ENCODE data around the gene STK39.

STK39 gene

DNA sequence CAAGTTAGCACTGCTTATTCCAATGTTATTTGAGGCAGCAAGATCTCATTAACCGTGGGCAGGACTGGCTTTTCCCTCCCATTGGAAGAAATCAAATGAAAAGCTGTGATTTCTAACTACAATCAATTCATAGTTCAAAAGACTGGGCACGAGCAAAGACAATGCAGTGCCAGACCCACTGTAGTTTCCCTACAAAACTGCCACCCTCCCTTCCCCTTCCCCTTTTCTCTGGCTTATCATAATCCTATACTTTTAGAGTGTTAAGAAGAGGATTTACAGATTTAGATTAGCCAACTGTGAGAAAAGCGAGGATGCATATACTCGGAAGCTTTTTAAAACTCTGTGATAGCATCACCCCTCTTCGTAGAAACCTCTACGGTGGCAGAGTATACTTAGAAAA is 260.4 kb downstream of the STK39 start:
- H3K36me3 ChIP-seq (ENCODE audit: control insufficient read depth, insufficient read depth, low read length) = no peaks in the 10 kb centered on the region
- H3K9ac ChIP-seq (ENCODE audit: low read length) = no peak overlapping the region

DNA sequence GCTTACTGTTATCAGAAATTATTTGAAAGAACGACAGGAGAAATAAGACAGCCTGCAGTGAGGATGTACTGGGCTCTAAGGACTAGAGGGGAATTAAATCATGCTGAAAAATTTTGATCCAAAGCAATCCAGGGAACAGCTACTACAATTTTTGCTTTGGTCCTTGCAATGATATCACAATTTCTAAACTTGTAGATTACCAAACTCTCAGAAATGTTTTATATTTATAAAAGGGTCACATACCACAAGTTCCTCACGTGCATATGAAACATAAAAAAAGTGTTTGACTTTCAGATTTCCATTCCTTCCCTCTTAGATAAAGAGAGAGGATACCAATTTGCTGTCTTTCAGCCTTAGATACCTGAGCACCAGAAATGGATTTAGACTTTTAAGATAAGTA is 261.2 kb downstream of the STK39 start:
- Histone ChIP-seq H3K4me1 (ENCODE audit: control insufficient read depth, insufficient read depth, low read length) (no peaks in the 10 kb centered on the region), H3K27me3 (ENCODE audit: control insufficient read depth, insufficient read depth, low read length) (no peaks in the 10 kb centered on the region), H3K4me3 (ENCODE audit: low read length) (no peak overlapping the region), H3K36me3 (ENCODE audit: control insufficient read depth, insufficient read depth, low read length) (no peaks in the 10 kb centered on the region), H3K9ac (ENCODE audit: low read length) (no peak overlapping the region), H3K27ac (ENCODE audit: low read depth, low read length) (no peak overlapping the region)

More for the DNA sequence above, 260.4 kb downstream of the STK39 start:
- H3K4me1 ChIP-seq (ENCODE audit: control insufficient read depth, insufficient read depth, low read length) = no peaks in the 10 kb centered on the region
- H3K4me3 ChIP-seq (ENCODE audit: low read length) = no peak overlapping the region
- H3K27ac ChIP-seq (ENCODE audit: low read depth, low read length) = no peak overlapping the region
- H3K27me3 ChIP-seq (ENCODE audit: control insufficient read depth, insufficient read depth, low read length) = no peaks in the 10 kb centered on the region

DNA sequence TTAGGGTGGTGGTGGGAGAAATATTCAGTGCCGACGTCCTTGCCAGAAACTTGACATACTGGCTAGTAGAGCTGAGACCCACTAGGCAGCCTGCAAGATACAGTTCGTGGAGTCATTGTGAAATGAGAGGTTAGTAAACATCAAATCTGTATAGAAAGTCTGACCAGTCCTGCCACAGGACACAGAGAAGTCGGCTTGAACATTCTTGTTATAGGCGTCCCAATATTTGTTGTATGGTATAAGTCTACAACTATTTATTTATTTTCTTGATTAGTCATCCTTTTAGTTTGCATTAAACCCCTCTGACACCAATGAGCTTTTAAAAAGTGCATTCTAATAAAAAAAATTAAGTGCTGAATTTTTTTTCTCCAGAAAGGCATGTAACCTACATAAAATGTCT is 265.4 kb downstream of the STK39 start:
- no peaks in the 10 kb centered on the region for H3K4me1 ChIP-seq (ENCODE audit: control insufficient read depth, insufficient read depth, low read length)

DNA sequence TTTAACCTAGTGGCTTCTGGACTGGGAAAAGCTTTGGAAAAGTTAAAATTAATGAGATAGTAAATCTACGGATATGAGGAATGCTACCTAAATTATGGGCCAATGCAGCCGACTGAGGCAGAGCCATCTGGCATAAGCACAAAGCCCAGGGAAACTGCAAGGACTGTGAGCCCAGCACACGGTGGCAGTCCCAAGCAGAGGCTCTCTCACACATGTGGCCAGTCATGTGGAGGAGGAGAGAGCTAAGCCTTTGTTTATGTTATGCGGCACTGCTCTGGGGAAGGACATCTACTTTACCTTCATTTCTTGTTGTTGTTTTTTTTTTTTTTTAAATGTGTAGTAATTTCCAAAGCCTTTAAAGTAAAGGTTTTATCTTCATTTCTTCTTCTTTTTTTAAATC is 267.0 kb downstream of the STK39 start:
- no peak overlapping the region for H3K9ac ChIP-seq (ENCODE audit: low read length)
- H3K27me3 ChIP-seq (ENCODE audit: control insufficient read depth, insufficient read depth, low read length) = no peaks in the 10 kb centered on the region
- no peak overlapping the region for H3K4me3 ChIP-seq (ENCODE audit: low read length)
- H3K4me1 ChIP-seq (ENCODE audit: control insufficient read depth, insufficient read depth, low read length) = no peaks in the 10 kb centered on the region
- no peaks in the 10 kb centered on the region for H3K36me3 ChIP-seq (ENCODE audit: control insufficient read depth, insufficient read depth, low read length)
- H3K27ac ChIP-seq (ENCODE audit: low read depth, low read length) = no peak overlapping the region

More for the DNA sequence above, 265.4 kb downstream of the STK39 start:
- Histone ChIP-seq H3K36me3 (ENCODE audit: control insufficient read depth, insufficient read depth, low read length) (no peaks in the 10 kb centered on the region), H3K4me3 (ENCODE audit: low read length) (no peak overlapping the region), H3K9ac (ENCODE audit: low read length) (no peak overlapping the region), H3K27me3 (ENCODE audit: control insufficient read depth, insufficient read depth, low read length) (no peaks in the 10 kb centered on the region), H3K27ac (ENCODE audit: low read depth, low read length) (no peak overlapping the region)

DNA sequence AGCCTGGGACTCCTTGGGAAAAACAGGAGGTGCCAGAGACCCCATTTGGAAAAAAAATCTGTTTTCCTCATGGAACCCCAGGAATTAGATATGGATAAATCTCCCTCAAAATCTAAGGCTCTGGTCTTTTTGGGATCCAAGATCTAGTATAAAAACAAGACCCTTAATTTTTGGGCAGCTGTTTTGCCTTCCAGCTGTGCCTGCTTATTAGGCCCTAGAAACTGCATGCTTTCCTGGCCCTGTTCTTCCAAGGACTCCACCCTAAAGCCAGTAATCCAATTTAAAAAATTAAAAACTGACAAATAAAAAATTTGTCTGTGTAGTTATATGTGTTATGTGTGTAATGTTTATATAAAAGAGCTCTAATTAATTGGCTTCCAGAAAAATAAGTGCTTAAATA is 274.6 kb downstream of the STK39 start:
- Histone ChIP-seq H3K4me1 (ENCODE audit: control insufficient read depth, insufficient read depth, low read length) (peaks cover 2% of the 10 kb centered on the region), H3K27ac (ENCODE audit: low read depth, low read length) (no peak overlapping the region), H3K27me3 (ENCODE audit: control insufficient read depth, insufficient read depth, low read length) (no peaks in the 10 kb centered on the region)

DNA sequence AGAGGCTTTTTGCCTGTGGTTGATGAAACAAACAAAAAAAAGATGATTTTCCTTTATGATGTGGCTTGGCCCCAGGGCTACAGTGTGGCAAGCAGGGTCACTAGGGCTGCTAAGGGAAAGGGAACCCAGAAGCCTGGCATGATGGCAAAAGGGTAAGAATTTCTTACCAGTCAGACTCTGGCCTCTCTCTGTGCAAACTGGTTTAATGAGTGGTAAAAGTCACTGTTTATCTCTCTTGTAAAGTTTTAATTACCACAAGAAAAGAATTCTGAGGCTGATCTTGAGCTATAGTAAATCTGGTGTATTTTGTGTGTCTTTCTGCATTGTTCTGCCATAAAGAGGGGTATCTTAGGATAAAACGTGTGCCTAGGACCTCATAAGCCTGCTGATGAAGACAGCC is 275.4 kb downstream of the STK39 start:
- Histone ChIP-seq H3K4me3 (ENCODE audit: low read length) (no peak overlapping the region), H3K27ac (ENCODE audit: low read depth, low read length) (no peak overlapping the region), H3K36me3 (ENCODE audit: control insufficient read depth, insufficient read depth, low read length) (no peaks in the 10 kb centered on the region), H3K4me1 (ENCODE audit: control insufficient read depth, insufficient read depth, low read length) (peaks cover 5% of the 10 kb centered on the region), H3K27me3 (ENCODE audit: control insufficient read depth, insufficient read depth, low read length) (no peaks in the 10 kb centered on the region), H3K9ac (ENCODE audit: low read length) (no peak overlapping the region)

More for the DNA sequence above, 274.6 kb downstream of the STK39 start:
- Histone ChIP-seq H3K9ac (ENCODE audit: low read length) (no peak overlapping the region), H3K4me3 (ENCODE audit: low read length) (no peak overlapping the region), H3K36me3 (ENCODE audit: control insufficient read depth, insufficient read depth, low read length) (no peaks in the 10 kb centered on the region)

DNA sequence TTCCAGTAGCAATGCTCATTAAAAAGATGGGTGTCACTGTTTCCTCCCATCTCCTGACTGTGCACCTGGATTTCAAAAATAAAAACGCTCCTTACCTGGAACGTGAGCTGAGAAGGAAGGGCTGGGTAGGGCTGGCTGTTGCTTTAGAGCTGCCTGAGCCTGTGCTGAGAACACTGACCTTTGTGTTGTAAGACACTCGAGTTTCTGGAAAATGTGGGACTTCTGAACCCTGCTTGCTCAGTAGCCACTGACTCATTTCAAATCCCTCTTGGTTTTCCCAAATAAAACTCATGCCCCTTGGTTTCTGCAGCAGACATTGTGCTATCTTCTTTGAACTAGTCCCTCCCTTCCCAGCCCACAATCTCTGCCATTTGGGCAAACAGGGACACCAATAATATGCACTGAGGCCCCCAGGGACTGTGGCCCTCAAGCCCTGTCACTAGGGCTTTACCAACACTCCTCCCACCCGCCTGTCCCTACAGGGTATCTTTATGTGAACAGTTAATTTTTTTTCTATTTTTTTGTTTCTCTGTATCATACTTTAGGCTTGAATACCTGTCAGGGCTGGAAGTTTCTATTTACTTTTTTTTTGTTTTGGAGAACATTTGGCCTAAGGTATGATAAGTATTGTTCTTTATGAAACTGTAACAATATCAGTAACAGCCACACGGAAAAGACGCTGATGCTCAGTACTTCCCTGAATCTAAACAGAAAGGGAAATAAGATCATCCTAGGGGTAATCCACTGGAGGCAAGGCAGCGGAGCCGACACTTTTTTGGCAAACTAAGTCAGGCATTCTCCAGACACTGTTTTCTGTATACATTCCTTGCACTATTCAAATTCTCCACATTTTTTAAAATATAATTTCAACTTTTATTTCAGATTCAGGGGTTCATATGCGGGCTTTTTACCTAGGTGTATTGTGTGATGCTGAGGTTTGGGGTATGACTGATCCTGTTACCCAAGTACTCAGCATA is 280.2 kb downstream of the STK39 start:
- H3K4me3 ChIP-seq (ENCODE audit: low read length) = no peak overlapping the region
- no peaks in the 10 kb centered on the region for H3K27me3 ChIP-seq (ENCODE audit: control insufficient read depth, insufficient read depth, low read length)
- peak overlapping the region; percentile 33 for H3K27ac ChIP-seq (ENCODE audit: low read depth, low read length)
- no peak overlapping the region for H3K9ac ChIP-seq (ENCODE audit: low read length)
- no peaks in the 10 kb centered on the region for H3K36me3 ChIP-seq (ENCODE audit: control insufficient read depth, insufficient read depth, low read length)
- peaks cover 16% of the 10 kb centered on the region for H3K4me1 ChIP-seq (ENCODE audit: control insufficient read depth, insufficient read depth, low read length)

DNA sequence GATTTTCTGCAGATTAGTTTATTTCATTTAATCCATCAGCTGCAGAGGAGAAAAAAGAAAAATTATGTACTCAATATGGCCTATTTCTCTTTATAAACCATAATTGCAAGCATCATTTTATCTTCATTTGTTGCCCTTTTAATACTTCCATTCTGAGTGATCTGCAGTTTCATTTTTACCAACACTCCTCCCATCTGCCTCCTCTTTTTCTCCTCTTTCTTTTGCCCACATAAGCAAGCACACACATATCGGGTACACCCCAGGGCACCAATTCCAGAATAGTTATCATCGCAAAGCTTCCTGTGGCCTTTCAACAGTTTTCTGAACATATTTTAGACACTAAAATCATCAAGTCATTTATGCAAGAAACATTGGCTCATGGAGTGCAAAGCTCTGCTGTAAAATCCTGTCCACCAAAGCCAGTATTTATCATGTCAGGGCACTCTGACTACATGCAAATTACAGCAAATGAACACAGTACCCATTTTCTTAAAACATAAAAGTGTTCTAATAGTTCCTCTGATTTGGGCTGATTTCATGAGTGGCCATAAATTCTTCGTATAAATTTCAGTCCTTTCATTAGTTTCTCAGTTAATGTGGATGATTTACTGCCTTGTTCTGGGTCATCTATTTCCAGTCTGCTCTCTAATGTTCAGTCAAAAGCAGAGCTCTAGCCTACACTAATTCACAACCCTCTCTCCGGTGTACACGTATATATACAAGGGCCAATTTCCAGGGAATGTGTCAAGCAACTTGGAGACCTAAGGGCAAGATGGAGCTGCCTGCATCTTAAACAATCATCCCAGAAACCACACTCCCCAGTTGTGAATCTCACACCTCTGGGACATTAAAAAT is 281.3 kb downstream of the STK39 start:
- peaks cover 16% of the 10 kb centered on the region for H3K4me1 ChIP-seq (ENCODE audit: control insufficient read depth, insufficient read depth, low read length)
- no peak overlapping the region for H3K27ac ChIP-seq (ENCODE audit: low read depth, low read length)
- H3K27me3 ChIP-seq (ENCODE audit: control insufficient read depth, insufficient read depth, low read length) = no peaks in the 10 kb centered on the region
- H3K9ac ChIP-seq (ENCODE audit: low read length) = no peak overlapping the region
- H3K36me3 ChIP-seq (ENCODE audit: control insufficient read depth, insufficient read depth, low read length) = no peaks in the 10 kb centered on the region
- H3K4me3 ChIP-seq (ENCODE audit: low read length) = no peak overlapping the region

DNA sequence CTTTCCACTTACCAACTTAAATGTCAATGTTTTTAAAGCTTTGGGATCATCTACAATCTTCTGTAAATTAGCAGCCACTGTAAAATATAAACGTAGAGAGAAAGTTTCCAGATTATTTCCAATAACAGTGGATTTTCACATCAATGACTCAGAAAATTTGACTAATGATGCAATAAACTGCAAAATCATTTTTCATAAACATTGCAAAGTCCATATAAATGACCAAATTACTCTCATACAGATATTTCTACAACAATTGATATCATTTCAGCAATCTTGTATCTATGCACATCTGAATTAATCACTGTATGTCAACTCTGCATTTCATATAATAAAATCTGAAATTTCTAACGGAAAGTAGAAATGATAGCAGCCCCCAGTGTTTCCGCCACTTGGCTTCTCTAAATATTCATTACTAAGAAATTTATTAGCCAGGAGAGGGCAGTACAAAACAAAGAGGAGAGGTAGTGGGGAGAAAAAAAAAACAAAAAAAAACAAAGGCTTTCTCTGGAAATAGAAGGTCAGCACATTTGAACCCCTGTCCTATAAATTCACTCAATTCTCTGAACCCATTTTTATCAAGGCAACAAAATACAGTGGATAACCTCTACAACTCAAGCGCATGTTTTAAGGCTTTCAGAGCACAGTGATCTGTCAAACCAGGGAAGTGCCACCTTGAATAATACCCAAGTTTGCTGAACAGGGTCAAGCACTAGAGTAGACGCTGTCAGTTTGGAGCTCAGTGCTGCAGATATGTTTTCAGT is 282.6 kb downstream of the STK39 start:
- Histone ChIP-seq H3K27me3 (ENCODE audit: control insufficient read depth, insufficient read depth, low read length) (no peaks in the 10 kb centered on the region), H3K27ac (ENCODE audit: low read depth, low read length) (no peak overlapping the region), H3K4me1 (ENCODE audit: control insufficient read depth, insufficient read depth, low read length) (peaks cover 16% of the 10 kb centered on the region), H3K36me3 (ENCODE audit: control insufficient read depth, insufficient read depth, low read length) (no peaks in the 10 kb centered on the region), H3K9ac (ENCODE audit: low read length) (no peak overlapping the region), H3K4me3 (ENCODE audit: low read length) (no peak overlapping the region)

DNA sequence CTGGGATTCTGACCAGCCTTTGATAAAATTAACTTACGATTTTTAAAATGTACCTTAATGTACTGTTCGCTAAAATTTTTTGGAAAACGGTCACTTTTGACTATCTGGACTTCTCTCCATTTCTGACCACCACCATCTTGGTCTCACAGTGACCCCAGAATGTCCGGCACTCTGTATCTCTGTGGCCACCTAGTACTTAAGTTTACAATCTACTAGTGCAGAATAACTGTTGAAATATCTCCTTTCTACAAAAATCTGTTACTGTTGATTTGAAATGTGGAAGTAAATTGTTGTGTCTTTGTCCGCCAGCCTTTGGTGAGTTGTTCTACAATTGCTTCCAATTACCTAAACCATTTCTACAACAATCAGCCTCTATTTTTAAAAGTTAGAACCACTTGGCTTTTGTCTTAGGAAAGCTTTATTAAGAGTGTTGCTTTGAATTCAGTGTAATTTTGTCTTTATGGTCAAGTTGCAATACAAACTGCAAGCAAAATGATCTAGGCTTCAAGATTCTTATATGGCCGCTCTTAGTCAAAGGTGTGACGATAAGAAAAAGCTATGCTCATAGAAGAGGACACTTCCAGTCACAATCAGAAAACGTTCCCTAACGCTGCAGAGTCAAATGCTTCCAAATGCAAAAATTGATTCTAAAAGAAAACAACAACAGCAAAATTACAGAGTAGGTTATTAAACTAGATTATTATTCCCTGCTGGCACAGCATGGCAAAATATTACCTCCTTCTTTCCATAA is 283.3 kb downstream of the STK39 start:
- no peaks in the 10 kb centered on the region for H3K27me3 ChIP-seq (ENCODE audit: control insufficient read depth, insufficient read depth, low read length)
- no peak overlapping the region for H3K27ac ChIP-seq (ENCODE audit: low read depth, low read length)
- peaks cover 16% of the 10 kb centered on the region for H3K4me1 ChIP-seq (ENCODE audit: control insufficient read depth, insufficient read depth, low read length)
- H3K4me3 ChIP-seq (ENCODE audit: low read length) = no peak overlapping the region
- no peak overlapping the region for H3K9ac ChIP-seq (ENCODE audit: low read length)
- no peaks in the 10 kb centered on the region for H3K36me3 ChIP-seq (ENCODE audit: control insufficient read depth, insufficient read depth, low read length)

DNA sequence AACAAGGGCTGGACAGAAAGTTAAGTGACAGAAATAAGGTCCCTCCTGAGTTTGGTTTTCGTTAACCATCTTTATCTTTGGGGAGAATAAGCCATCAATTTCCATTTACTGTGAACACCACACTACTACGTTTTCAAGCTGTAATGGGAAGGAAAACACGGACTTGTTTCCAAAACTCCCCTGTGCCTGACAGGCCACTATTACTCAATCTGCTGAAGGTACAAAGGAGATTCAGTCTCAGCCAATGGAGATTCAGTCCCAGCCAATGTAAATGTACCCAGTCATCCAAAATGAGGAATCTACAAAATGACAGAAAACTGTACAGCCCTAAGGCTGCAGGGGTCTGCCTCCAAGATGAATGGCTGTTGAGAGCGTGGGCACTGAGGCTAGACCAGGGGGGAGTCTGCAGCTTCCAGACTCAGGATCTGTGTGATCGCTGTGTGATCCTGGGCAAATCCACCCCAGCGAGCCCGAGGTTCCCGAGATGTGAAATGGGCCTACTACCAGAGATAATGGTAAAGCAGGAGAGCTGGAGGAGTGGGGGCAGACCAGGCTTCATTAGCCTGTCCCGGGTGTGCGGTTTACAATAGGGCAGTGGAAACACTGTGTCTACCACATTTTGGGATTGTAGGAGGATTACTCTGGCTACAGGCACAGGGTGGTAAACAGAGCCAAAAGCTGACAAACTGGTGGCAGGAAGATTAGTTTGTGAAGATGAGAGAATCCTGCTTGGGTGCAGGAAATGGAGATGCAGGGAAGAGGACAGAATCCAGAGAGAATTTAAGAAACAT is 284.8 kb downstream of the STK39 start:
- Histone ChIP-seq H3K4me1 (ENCODE audit: control insufficient read depth, insufficient read depth, low read length) (peaks cover 14% of the 10 kb centered on the region), H3K36me3 (ENCODE audit: control insufficient read depth, insufficient read depth, low read length) (no peaks in the 10 kb centered on the region), H3K9ac (ENCODE audit: low read length) (no peak overlapping the region), H3K4me3 (ENCODE audit: low read length) (no peak overlapping the region), H3K27me3 (ENCODE audit: control insufficient read depth, insufficient read depth, low read length) (no peaks in the 10 kb centered on the region), H3K27ac (ENCODE audit: low read depth, low read length) (no peak overlapping the region)
